Right cardiac atrium (tissue), 5 donors: ENCODE measurements around the gene CSNK1G1. TPM values are rescaled to one million over a fixed set of nuclear protein-coding genes. Genes with fewer than 3 reads are reported as not detected.

ENCODE experiments used
- ATAC-seq, 2 donors: fragments of 200-7000 bp; cut with Tn5 transposase; one replicate each; pipeline versions ENCODE4 v1.8.0 to v1.9.1; 2020; ENCODE audit warnings: moderate library complexity in 2 of 2, mild to moderate bottlenecking in 1 of 2
- DNase-seq, 3 donors: peaks; one replicate each; pipeline ENCODE4 v3.0.0-alpha.2; 2020
- H3K27ac ChIP-seq: one replicate; pipeline ENCODE4 v1.5.1; 2013; ENCODE audit warnings: mild to moderate bottlenecking, low read length, control low read depth, moderate library complexity
- H3K27me3 ChIP-seq: one replicate; pipeline ENCODE4 v1.6.1; 2013; ENCODE audit not compliant: control insufficient read depth, insufficient read depth
- H3K4me1 ChIP-seq: one replicate; pipeline ENCODE4 v1.6.1; 2013; ENCODE audit warnings: low read length; ENCODE audit not compliant: control insufficient read depth, insufficient read depth
- H3K4me3 ChIP-seq: one replicate; pipeline ENCODE4 v1.5.1; 2013; ENCODE audit warnings: low read length, control low read depth
- H3K9me3 ChIP-seq: one replicate; pipeline ENCODE4 v1.6.1; 2013; ENCODE audit warnings: low read length; ENCODE audit not compliant: control insufficient read depth
- WGBS: extraction: QIAGEN DNeasy Blood & Tissue Kit; methylation state at CpG from one replicate; pipeline ENCODE4 v1.1.7; 2013; 5-methylcytosine and 5-hydroxymethylcytosine counted together
- intact Hi-C, 4 donors: fragments of 100-400 bp; cut with DNase I; formaldehyde crosslinking; loops; one replicate each; pipeline versions ENCODE4 v1.11.0 to v1.14.0; 2022 to 2023
- polyA plus RNA-seq: library from polyadenylated mRNA; stranded (reverse); fragments of 200-250 nt; gene quantifications from one replicate; pipeline ENCODE4 v1.2.3, GENCODE V29; 2013
- total RNA-seq, 4 donors: library from RNA; stranded (reverse); fragmentation: NEBNext Ultra II Directional; extraction: Animal tissue kit (Norgen Biotek cat#: 25700); gene quantifications; one replicate each; pipeline ENCODE4 v1.2.1, GENCODE V29; 2021
- donor health status: healthy with polysubstance abuse.
- donor health status: DM: no; HTN: yes; CAD: no.
- donor health status: DM: no; HTN: no; CAD: no.
- donor health status: DM: no; HTN: yes; CAD: no; lungs with severe emphysema.
- donor health status: DM: yes; HTN: yes; CAD: no.

CSNK1G1 gene
- total and polyA plus RNA-seq, 5 donors, result 2.3 to 11.5 (median 7.7) TPM

- ATAC-seq, result peak in 1 of 2 donors; percentile 6
- Histone ChIP-seq H3K27me3 (no peaks in the 10 kb centered on the region), H3K9me3 (no peaks in the 10 kb centered on the region), H3K27ac (peak overlapping the region; percentile 75), H3K4me3 (no peak overlapping the region), H3K4me1 (peaks cover 14% of the 10 kb centered on the region)
- intact Hi-C loops, result no loop called here
- 64% methylated on average over 11 of the region's 11 CpGs for WGBS
- DNase-seq, result peak in 2 of 3 donors; percentile 31 to 70
Measured at GRCh38 chr15:64158363-64159134, 197.4 kb downstream of the CSNK1G1 start.

- 77% methylated on average over 1 of the region's 1 CpG for WGBS
- Histone ChIP-seq H3K4me3 (no peak overlapping the region), H3K9me3 (no peaks in the 10 kb centered on the region), H3K4me1 (peaks cover 14% of the 10 kb centered on the region), H3K27ac (peak overlapping the region; percentile 75), H3K27me3 (no peaks in the 10 kb centered on the region)
- no peak for ATAC-seq
- intact Hi-C loops, result no loop called here
- no peak for DNase-seq
Measured at GRCh38 chr15:64157599-64158125, 198.3 kb downstream of the CSNK1G1 start.

- ATAC-seq (no peak), DNase-seq (peak; percentile 33 to 69 (median 68))
- Histone ChIP-seq H3K4me3 (no peak overlapping the region), H3K27ac (peak overlapping the region; percentile 21), H3K27me3 (no peaks in the 10 kb centered on the region), H3K9me3 (no peaks in the 10 kb centered on the region), H3K4me1 (peaks cover 12% of the 10 kb centered on the region)
- intact Hi-C loops, result no loop called here
- 74% methylated on average over 16 of the region's 16 CpGs for WGBS
Measured at GRCh38 chr15:64156652-64157331, 199.2 kb downstream of the CSNK1G1 start.

- ATAC-seq, result no peak
- intact Hi-C loops, result no loop called here
- H3K4me1 ChIP-seq, result peaks cover 10% of the 10 kb centered on the region
- DNase-seq, result peak in 1 of 3 donors; percentile 36
- H3K27me3 ChIP-seq, result no peaks in the 10 kb centered on the region
- peak overlapping the region; percentile 12 for H3K27ac ChIP-seq
- H3K9me3 ChIP-seq, result no peaks in the 10 kb centered on the region
- H3K4me3 ChIP-seq, result no peak overlapping the region
- WGBS, result 87% methylated on average over 15 of the region's 15 CpGs
Measured at GRCh38 chr15:64155802-64156651, 199.9 kb downstream of the CSNK1G1 start.

GRCh38 chr15:64153480-64154367 lies 202.2 kb downstream of the CSNK1G1 start:
- peak; percentile 91 to 96 (median 96) for DNase-seq
- no peaks in the 10 kb centered on the region for H3K27me3 ChIP-seq
- peaks cover 10% of the 10 kb centered on the region for H3K4me1 ChIP-seq
- 16% methylated on average over 12 of the region's 12 CpGs for WGBS
- intact Hi-C loops, result loop anchor here in 2 of 4 donors (5.0 kb wide), 2 partner anchors 56 to 61 kb away; partner anchors contain the start of genes CIAO2A (in 1 of the 2) and SNX1 (in 1 of the 2)
- peak; percentile 78 to 79 for ATAC-seq
- peak overlapping the region; percentile 79 for H3K27ac ChIP-seq
- peak overlapping the region; percentile 9 for H3K4me3 ChIP-seq
- H3K9me3 ChIP-seq, result no peaks in the 10 kb centered on the region

GRCh38 chr15:64152507-64153387 lies 203.2 kb downstream of the CSNK1G1 start:
- H3K4me1 ChIP-seq, result peaks cover 4% of the 10 kb centered on the region
- DNase-seq, result peak; percentile 28 to 70 (median 67)
- ATAC-seq, result no peak
- intact Hi-C loops, result loop anchor here in 2 of 4 donors (5.0 kb wide), 2 partner anchors 55 to 60 kb away; partner anchors contain the start of genes CIAO2A (in 1 of the 2) and SNX1 (in 1 of the 2)
- peak overlapping the region; percentile 53 for H3K4me3 ChIP-seq
- peak overlapping the region; percentile 4 for H3K27ac ChIP-seq
- no peaks in the 10 kb centered on the region for H3K9me3 ChIP-seq
- H3K27me3 ChIP-seq, result no peaks in the 10 kb centered on the region
- WGBS, result 19% methylated on average over 27 of the region's 27 CpGs

- no peaks in the 10 kb centered on the region for H3K27me3 ChIP-seq
- peak; percentile 41 to 76 (median 75) for DNase-seq
- intact Hi-C loops, result loop anchor here in 2 of 4 donors (5.0 kb wide), 2 partner anchors 55 to 60 kb away; partner anchors contain the start of genes CIAO2A (in 1 of the 2) and SNX1 (in 1 of the 2)
- ATAC-seq, result peak in 1 of 2 donors; percentile 5
- peak within 1 kb of the TSS; percentile 53 for H3K4me3 ChIP-seq
- H3K9me3 ChIP-seq, result no peaks in the 10 kb centered on the region
- WGBS, result under 1% methylated on average over 83 of the region's 83 CpGs
- H3K27ac ChIP-seq, result peak within 1 kb of the TSS; percentile 40
- H3K4me1 ChIP-seq, result peaks cover 3% of the 10 kb centered on the region
Measured at GRCh38 chr15:64151727-64152506, 204.1 kb downstream of the CSNK1G1 start, which contains the start of gene SNX22. SNX22 (plus strand) TSS chr15:64151731; CDS start chr15:64151776, 45 bp downstream.

GRCh38 chr15:64149893-64150578 lies 205.9 kb downstream of the CSNK1G1 start:
- Histone ChIP-seq H3K4me3 (no peak overlapping the region), H3K27me3 (no peaks in the 10 kb centered on the region), H3K4me1 (peaks cover 3% of the 10 kb centered on the region), H3K9me3 (no peaks in the 10 kb centered on the region), H3K27ac (no peak overlapping the region)
- ATAC-seq, result no peak
- no peak for DNase-seq
- intact Hi-C loops, result loop anchor here in 2 of 4 donors (5.0 kb wide), 2 partner anchors 53 to 58 kb away; partner anchors contain the start of genes CIAO2A (in 1 of the 2) and SNX1 (in 1 of the 2)
- 67% methylated on average over 9 of the region's 9 CpGs for WGBS
